Retinal pigment epithelial cell (primary cell): ENCODE results near the gene PELI3.

Experiments
- DNase-seq: peaks from one replicate; pipeline ENCODE4 v3.0.0-alpha.2; 2010; ENCODE audit warnings: low read depth
- H3K4me3 ChIP-seq: 2 replicates; pipeline ENCODE4 v1.5.1; 2011; ENCODE audit warnings: mild to moderate bottlenecking, low read length, control low read depth, moderate library complexity
- CTCF ChIP-seq: conservative IDR thresholded peaks from 2 replicates; pipeline ENCODE4 v1.5.1; 2011; ENCODE audit warnings: low read depth, low read length, control low read depth, inconsistent platforms

PELI3 gene

GRCh38 chr11:66466225-66467033, at the start of gene PELI3:
TSS of gene PELI3 (plus strand) at chr11:66466905. CDS start at chr11:66468129, 1,224 bp downstream.
- TF ChIP-seq CTCF = no peak
- H3K4me3 ChIP-seq = peak within 1 kb of the TSS; percentile 70
- DNase-seq = peak; percentile 52

GRCh38 chr11:66417000-66417399, 49.7 kb upstream of the PELI3 start:
- no peak overlapping the region for H3K4me3 ChIP-seq
- DNase-seq = no peak
- no peak for TF ChIP-seq CTCF

- peak; percentile 77 for DNase-seq
- no peak overlapping the region for H3K4me3 ChIP-seq
- peak; percentile 68 for TF ChIP-seq CTCF
Observed at GRCh38 chr11:66418168-66418985, 48.3 kb upstream of the PELI3 start.

GRCh38 chr11:66418986-66419308, 47.8 kb upstream of the PELI3 start:
- DNase-seq = no peak
- TF ChIP-seq CTCF = no peak
- H3K4me3 ChIP-seq = no peak overlapping the region

GRCh38 chr11:66419825-66420224, 46.9 kb upstream of the PELI3 start:
- no peak for DNase-seq
- H3K4me3 ChIP-seq = no peak overlapping the region
- TF ChIP-seq CTCF = no peak

GRCh38 chr11:66420671-66421476, 45.8 kb upstream of the PELI3 start, which contains the start of gene NPAS4:
TSS of gene NPAS4 (plus strand) at chr11:66421035. CDS start at chr11:66421180, 145 bp downstream.
- no peak within 1 kb of the TSS for H3K4me3 ChIP-seq
- no peak for TF ChIP-seq CTCF
- DNase-seq = no peak
